OCI-LY3 (cell line): ENCODE data around the gene OR6F1.

Source experiments
- EZH2phosphoT487 ChIP-seq: fragments of 200-600 bp; shearing (Covaris generic); IDR thresholded peaks from 2 replicates; pipeline ENCODE4 v1.6.1; 2018; ENCODE audit warnings: antibody characterized with exemption, mixed run types, low read depth
- TF ChIP-seq, protein P1 (sequence below): fragments of 200-600, 300-600 bp; sonication (generic); IDR thresholded peaks from 2 replicates; pipeline ENCODE4 v1.5.1; 2014; ENCODE audit warnings: antibody characterized with exemption, low read length, low read depth

DNA sequence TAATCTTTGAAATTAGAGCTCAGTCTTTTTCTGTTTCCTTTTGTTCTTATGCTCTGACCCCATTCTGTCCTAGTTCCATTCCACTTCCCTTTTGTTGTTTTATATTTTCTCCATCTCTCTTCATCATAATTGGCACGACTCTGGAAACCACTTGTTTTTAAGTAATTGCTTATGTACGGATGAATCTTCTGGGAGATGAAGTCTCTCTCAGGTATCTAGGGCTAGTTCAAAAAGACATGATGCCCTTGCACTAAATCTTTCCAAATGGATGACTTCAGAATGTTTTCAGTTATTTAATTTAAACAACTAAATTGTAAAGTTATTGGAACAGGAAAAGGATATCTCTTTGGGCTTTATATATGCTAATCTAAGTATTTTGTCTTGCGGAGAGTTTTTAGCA lies at the start of gene OR6F1:
- TF ChIP-seq, protein P1, sequence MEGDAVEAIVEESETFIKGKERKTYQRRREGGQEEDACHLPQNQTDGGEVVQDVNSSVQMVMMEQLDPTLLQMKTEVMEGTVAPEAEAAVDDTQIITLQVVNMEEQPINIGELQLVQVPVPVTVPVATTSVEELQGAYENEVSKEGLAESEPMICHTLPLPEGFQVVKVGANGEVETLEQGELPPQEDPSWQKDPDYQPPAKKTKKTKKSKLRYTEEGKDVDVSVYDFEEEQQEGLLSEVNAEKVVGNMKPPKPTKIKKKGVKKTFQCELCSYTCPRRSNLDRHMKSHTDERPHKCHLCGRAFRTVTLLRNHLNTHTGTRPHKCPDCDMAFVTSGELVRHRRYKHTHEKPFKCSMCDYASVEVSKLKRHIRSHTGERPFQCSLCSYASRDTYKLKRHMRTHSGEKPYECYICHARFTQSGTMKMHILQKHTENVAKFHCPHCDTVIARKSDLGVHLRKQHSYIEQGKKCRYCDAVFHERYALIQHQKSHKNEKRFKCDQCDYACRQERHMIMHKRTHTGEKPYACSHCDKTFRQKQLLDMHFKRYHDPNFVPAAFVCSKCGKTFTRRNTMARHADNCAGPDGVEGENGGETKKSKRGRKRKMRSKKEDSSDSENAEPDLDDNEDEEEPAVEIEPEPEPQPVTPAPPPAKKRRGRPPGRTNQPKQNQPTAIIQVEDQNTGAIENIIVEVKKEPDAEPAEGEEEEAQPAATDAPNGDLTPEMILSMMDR, result no peak
- no peak for TF ChIP-seq EZH2phosphoT487
